SK-N-SH (cell line): ENCODE measurements around the gene FICD.

Experiments
- CTCF ChIP-seq: fragments of 200-600 bp; sonication (generic); IDR thresholded peaks from 2 replicates; pipeline ENCODE4 v1.6.1; 2017; ENCODE audit warnings: antibody characterized with exemption, mild to moderate bottlenecking, moderate library complexity
- EP300 ChIP-seq, 2 experiments: IDR thresholded peaks; 2 replicates each; pipeline versions ENCODE4 v1.4.0 to v1.6.1; 2012; ENCODE audit warnings: borderline replicate concordance in 1 of 2, low read depth in 1 of 2, low read length in 1 of 2
- EZH2phosphoT487 ChIP-seq: fragments of 200-600 bp; sonication (generic); IDR thresholded peaks from 2 replicates; pipeline ENCODE4 v1.6.1; 2017; ENCODE audit warnings: low read depth, mixed run types, mild to moderate bottlenecking, antibody characterized with exemption, moderate library complexity, borderline replicate concordance
- JUND ChIP-seq: IDR thresholded peaks from 2 replicates; pipeline ENCODE4 v1.4.0; 2012
- POLR2AphosphoS5 ChIP-seq: IDR thresholded peaks from 2 replicates; pipeline ENCODE4 v1.6.1; 2012; ENCODE audit warnings: low read depth, low read length
- RCOR1 ChIP-seq: fragments of 150-350 bp; IDR thresholded peaks from 2 replicates; pipeline ENCODE4 v1.6.1; 2017; ENCODE audit warnings: antibody characterized with exemption, low read length
- RFX5 ChIP-seq: IDR thresholded peaks from 2 replicates; pipeline ENCODE4 v1.6.1; 2012; ENCODE audit warnings: mild to moderate bottlenecking, improper control_type of control experiment, low read length
- TF ChIP-seq, protein P1 (sequence below): IDR thresholded peaks from 2 replicates; pipeline ENCODE4 v1.6.1; 2012; ENCODE audit warnings: mild to moderate bottlenecking, low read depth, low read length, moderate library complexity

GRCh38 chr12:108538616-108539195, 23.6 kb downstream of the FICD start:
- TF ChIP-seq CTCF = no peak
- TF ChIP-seq POLR2AphosphoS5 = no peak
- no peak for TF ChIP-seq EP300 (IDR thresholded peaks at IDR 0.05; ENCODE audit: borderline replicate concordance in 1 of 2, low read depth in 1 of 2, low read length in 1 of 2)
- no peak for TF ChIP-seq RFX5
- TF ChIP-seq EZH2phosphoT487 = no peak
- TF ChIP-seq, protein P1, sequence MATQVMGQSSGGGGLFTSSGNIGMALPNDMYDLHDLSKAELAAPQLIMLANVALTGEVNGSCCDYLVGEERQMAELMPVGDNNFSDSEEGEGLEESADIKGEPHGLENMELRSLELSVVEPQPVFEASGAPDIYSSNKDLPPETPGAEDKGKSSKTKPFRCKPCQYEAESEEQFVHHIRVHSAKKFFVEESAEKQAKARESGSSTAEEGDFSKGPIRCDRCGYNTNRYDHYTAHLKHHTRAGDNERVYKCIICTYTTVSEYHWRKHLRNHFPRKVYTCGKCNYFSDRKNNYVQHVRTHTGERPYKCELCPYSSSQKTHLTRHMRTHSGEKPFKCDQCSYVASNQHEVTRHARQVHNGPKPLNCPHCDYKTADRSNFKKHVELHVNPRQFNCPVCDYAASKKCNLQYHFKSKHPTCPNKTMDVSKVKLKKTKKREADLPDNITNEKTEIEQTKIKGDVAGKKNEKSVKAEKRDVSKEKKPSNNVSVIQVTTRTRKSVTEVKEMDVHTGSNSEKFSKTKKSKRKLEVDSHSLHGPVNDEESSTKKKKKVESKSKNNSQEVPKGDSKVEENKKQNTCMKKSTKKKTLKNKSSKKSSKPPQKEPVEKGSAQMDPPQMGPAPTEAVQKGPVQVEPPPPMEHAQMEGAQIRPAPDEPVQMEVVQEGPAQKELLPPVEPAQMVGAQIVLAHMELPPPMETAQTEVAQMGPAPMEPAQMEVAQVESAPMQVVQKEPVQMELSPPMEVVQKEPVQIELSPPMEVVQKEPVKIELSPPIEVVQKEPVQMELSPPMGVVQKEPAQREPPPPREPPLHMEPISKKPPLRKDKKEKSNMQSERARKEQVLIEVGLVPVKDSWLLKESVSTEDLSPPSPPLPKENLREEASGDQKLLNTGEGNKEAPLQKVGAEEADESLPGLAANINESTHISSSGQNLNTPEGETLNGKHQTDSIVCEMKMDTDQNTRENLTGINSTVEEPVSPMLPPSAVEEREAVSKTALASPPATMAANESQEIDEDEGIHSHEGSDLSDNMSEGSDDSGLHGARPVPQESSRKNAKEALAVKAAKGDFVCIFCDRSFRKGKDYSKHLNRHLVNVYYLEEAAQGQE = no peak
- TF ChIP-seq JUND = no peak
- no peak for TF ChIP-seq RCOR1
